GM21423 (cell line): ENCODE data around the gene TMED10.
A peak's percentile ranks its signal among the peaks of the same experiment; 100 is the strongest.

ENCODE experiments used
- ATAC-seq: cut with Tn5 transposase; IDR thresholded peaks from one replicate; pipeline ENCODE4 v1.9.1; 2021; ENCODE audit warnings: mild to moderate bottlenecking, moderate library complexity; ENCODE audit not compliant: unreplicated experiment

The TMED10 gene

DNA sequence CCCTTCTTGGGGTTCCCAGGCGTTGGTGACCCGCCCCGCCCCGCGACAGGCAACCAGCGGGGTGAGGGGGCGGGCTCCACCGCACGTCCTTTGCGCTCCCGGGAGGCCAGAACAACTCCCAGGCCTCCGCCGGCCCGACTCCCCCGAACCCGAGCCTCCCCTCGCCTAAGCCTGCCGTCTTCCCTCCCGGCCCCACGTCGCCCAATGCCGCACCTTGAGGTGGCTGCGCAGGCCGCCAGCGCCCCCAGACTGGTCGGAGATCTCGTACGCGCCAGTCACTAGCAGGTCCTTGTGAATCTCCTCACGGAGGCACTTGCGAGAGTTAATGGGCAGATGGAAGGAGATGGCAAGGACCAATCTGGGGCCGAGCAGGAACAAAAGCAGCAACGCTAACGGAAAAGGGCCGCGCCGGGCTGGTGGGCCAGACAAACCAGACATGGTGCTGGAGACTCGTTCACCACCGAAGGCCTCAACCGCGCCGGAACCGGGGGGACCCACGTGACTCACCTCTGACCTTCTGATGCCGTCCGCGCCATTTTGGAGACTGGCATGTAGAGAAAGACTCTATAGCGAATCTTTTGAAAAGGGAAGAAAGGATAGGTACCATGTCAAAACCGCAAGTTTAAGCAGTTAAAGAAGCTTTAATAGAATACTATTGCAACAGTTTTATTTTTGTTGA, at the start of gene TMED10:
Gene TMED10 (minus strand): TSS at position 471 of the 679 bp plus-strand sequence. CDS start 33 bp downstream, at position 438.
- ATAC-seq, result peak; percentile 70

GRCh38 chr14:75224561-75224960, 48.1 kb upstream of the TMED10 start:
- no peak for ATAC-seq

DNA sequence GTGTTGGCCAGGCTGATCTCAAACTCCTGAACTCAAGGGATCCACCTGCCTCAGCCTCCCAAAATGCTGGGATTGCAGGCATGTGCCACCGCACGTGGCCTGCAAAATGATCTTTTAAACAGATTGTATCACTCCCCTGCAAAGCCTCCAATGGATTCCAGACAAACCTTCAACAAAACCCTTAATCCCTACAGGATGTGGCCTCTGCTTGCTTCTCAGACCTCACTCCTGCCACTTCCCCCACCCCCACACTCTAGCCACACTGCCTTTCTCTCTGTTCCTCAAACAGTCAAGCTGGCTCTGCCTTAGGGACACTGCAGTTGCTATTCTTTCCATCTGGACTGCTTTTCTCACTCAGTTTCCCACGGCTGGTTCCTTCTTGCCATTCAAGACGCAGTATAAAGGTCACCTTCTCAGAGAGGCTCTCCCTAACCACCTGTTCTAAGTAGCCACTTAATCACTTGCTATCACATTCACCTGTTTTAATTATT, 47.3 kb upstream of the TMED10 start:
- ATAC-seq, result peak; percentile 51

DNA sequence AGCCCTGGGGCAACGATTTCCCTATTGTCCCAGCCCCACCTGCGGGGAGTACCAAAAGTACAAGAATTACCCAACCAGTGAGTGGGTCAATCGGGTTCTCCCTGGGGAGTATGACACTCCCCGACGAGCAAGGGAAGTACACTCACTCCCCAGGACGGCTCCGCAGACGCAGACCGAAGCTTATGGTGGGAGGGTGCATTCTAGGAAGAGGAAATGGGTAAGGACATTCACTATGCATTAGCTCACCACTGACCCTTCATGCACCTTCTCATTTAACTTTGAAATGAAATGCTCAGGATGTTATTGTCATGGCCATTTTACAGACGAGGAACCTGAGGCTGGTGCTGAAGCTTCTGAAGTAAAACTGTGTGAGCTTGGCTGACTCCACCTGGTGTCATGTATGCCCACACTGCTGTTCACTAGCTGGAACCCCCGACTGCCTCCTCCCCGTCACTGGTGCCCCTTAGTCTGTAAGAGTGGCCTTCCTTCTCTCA, 45.8 kb upstream of the TMED10 start:
- peak; percentile 60 for ATAC-seq

DNA sequence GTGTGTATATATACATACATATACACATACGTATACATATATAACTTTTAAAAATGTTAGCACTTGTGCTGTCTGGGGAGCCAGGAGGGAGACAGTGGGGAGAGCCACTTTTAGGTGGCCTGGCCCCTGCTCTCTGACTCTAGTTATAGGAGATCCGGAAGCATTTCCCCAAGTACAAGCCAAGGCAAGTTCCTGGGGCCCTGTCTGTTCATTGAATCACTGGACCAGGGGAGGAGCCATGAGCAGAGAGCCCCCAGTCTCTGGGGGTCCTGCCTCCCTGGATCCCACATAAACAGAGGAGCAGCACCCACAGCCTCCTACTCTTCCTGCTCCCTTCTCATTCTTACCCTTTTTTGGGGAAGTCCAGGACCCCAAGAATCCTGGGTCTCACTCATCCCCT, 45.4 kb upstream of the TMED10 start:
- ATAC-seq, result no peak

DNA sequence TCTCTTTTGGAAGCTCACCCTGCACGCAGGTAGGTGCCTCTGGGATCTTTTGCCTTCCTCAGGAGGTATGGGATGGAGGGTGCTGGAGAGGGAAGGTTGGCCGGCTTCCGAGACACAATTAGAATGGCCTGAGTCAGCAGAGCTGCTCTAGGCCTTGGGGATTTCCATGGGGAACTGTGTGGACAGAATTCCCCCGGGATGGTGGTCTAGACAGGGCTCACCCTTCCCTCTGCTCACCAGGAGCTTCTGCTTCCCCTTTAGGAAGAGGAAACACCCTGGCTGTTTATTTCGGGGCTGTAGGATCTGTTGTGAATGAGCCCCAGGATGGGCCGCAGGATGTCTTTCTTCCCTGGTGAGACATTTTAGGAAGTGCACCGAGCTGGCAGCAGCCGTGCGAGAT, 43.7 kb upstream of the TMED10 start:
- no peak for ATAC-seq

GRCh38 chr14:75217508-75218206, 41.2 kb upstream of the TMED10 start:
- no peak for ATAC-seq

DNA sequence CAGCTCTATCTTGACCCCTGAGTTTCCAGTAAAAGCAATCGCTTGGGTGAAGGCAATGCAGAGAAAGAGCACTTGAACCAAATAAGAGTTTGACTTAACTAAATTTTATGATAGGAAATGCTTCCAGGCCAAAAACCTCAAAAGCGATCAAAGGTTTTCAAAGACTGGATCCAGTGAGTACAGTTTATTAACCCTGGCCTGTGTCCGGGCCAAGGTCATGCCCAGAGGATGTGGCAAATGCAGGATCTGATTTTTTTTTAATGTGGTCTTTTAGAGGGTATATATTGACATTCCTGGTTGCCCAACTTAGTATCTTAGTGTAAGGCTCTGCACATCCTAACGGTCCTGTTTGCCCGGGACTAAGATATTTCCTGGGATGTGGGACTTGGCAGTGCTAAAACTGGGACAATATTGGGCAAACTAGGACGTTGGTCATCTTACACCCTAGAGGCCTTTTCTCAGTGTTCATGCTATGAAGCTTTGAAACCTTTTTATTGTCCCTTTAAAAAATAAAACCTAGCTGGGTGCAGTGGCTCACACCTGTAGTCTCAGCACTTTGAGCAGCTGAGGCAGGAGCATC, 40.1 kb upstream of the TMED10 start:
- no peak for ATAC-seq

DNA sequence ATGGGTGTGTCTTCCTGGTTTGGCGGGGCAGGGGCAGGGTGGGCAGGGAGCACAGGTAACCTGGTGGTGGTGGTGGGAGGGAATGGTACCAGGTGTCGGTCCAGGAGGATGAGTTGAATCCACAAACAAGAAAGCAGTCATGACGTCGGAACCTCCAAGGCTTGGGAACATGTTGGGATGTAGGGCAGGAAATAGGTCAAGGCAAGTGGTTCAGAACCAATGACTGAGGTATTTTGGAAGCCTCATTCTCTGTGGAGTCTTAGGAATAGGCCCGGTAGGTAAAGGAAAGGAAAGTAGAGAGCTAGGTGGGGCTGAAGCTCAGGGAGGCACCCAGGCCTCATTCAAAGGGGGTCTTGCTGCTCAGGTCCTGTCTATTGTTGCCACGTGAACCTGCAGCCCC, 39.1 kb upstream of the TMED10 start:
- ATAC-seq, result no peak

- no peak for ATAC-seq
These were observed 38.1 kb upstream of the TMED10 start for GRCh38 chr14:75214558-75214957.

- ATAC-seq, result no peak
These were observed 36.8 kb upstream of the TMED10 start for GRCh38 chr14:75213172-75213571.

DNA sequence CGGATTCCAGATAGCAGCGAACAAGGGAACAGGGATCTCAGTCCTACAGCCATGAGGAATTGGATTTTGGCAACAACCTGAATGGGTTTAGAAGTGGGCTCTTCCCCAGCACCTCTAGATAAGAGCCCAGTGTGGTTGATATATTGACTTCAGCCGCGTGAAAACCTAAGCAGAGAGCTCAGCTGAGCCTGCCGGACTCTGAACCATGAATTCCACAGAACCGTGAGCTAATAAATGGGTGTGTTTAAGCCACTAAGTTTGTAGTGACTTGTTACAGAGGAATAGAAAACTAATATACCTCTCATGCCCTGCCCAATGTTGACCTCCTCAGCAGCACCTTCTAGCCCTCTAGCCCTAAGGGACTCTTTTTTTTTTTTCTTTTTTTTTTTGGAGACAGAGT, 32.4 kb upstream of the TMED10 start:
- ATAC-seq, result no peak

DNA sequence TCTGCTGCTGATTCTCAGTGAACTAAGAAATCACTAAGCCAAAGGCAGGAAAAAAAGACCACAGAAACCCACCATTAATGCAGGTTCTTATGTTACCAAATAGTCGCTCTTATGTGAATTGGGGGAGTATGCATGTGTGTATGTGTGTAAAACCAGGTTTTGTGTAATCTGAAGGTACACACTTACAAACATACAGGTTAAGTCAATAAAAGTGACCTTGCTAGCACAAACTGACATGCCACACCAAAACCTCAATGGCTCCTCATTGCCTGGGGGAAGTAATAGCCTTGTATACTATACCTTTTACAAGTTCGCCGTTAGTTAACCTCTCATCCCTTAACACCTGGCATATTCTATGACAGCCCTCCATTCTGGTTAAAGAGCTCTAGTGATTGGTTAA, 29.8 kb upstream of the TMED10 start:
- ATAC-seq, result no peak

- no peak for ATAC-seq
These were observed 29.2 kb upstream of the TMED10 start for GRCh38 chr14:75205591-75205990.

DNA sequence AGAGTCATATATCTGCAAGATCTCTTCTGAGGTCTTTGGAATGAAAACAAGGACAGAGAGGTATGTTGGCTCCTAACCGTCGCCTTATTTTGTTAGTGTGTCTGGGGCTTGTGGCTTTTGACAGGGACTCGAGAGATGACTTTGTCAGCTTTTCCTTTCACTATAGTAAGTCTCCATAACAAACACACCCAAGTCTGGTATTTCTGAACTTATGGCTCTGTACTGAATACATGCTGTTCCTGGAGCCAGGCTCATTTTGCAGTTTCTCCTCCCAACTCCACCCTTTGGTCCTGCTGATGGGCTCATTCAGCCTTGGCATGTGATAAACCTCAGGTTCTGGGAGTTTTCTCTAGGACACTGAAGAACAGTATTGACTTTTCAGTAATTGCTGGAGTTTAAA, 27.7 kb upstream of the TMED10 start:
- no peak for ATAC-seq

DNA sequence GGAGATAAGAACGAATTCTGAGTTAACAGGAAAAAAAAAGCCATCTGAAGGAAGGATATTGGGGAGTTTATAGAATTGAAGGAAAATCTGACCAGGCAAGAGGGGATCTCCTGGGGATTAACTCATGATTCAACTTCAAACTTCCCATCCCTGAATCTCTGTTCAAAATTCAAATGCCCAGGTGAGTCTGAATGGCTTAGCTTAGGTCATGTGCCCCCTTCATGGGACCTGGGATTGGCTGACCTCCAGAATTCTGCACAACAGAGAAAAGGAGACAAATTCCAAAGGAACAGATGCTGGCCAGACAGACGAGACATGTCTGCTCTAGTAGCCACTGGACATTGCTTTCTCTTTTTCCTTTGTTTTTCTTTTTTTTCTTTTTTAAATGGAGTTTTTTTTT, 26.2 kb upstream of the TMED10 start:
- ATAC-seq, result no peak

GRCh38 chr14:75201087-75201486, 24.7 kb upstream of the TMED10 start:
- no peak for ATAC-seq

DNA sequence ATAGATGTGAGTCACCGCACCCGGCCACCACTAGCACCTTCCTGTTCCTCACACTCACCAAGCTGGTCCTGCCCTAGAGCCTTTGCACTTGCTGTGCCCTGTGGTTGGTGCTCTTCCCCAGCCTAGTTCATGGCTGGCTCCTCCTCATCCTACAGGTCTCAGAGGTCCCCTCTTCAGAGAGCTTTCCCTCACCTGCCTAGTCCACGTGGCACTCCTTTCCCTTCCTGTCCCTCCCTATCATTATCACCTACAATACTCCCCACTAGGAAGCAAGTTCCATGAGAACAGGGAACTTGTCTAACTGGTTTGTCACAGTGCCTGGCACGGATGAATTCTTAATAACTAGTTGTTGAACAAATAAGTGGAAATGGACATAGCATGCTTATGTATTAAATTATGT, 24.0 kb upstream of the TMED10 start:
- no peak for ATAC-seq

GRCh38 chr14:75198291-75198933, 22.0 kb upstream of the TMED10 start:
- ATAC-seq, result no peak

DNA sequence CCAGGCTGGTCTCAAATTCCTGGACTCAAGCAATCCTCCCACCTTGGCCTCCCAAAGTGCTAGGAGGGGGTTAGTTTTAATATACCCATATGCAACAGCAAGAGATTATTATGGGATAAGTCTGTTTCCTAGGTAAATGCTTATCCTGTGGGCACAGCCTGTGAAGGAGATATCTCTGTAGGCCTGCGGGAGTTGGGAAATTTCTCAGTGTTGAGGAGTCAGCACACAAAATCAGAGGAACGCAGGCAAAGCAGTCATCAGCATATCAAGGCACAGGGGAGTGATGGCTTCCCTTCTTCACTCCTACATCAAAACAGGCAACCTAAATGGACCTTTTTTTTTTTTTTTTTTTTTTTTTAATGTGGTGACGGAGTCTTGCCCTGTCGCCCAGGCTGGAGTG, 20.9 kb upstream of the TMED10 start:
- no peak for ATAC-seq

DNA sequence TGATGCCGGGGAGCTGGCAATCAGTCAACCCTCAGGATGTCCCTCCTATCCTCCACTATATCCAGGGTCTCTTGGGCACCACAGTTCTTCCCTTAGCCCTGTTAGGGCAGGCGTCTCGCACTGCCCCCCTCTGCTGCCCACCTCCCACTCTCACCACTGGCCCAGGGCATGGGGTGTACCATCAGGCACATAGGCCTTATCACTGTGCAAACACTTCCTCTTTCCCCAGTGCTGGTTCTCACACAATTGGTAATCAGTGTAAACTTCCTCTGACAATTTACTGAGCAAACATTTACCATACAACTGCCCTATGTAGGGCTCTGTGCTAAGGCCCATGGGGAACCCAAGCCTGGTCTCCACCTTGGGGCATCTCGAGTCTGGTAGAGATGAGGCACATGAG, 20.1 kb upstream of the TMED10 start:
- no peak for ATAC-seq
